ENCODE data around the gene CEP70. TPM values are rescaled to one million over a fixed set of nuclear protein-coding genes. Genes with fewer than 3 reads are reported as not detected.

Gene CEP70
- total and polyA plus RNA-seq, 2 of the 13 experiments (the other 11 are each of a cell fraction or from before 2014, with no cell fraction given) = 4.0 to 22.3 TPM

- TF ChIP-seq HNF1B (CRISPR knock-in tag; IDR thresholded peaks at IDR 0.05) = no peak
- no peak for TF ChIP-seq ZBTB26 (CRISPR knock-in tag; IDR thresholded peaks at IDR 0.05; ENCODE audit: borderline replicate concordance)
- TF ChIP-seq ZNF773 (CRISPR knock-in tag; IDR thresholded peaks at IDR 0.05; ENCODE audit: borderline replicate concordance) = no peak
- no peak for TF ChIP-seq MED8 (CRISPR knock-in tag; IDR thresholded peaks at IDR 0.05; ENCODE audit: insufficient replicate concordance)
- no peak for TF ChIP-seq BHLHE40 (IDR thresholded peaks at IDR 0.05; ENCODE audit: low read length)
- TF ChIP-seq REST (IDR thresholded peaks at IDR 0.05; ENCODE audit: borderline replicate concordance in 1 of 2, low read depth in 1 of 2, low read length in 2 of 2) = no peak
- no peak for TF ChIP-seq HDAC2 (CRISPR knock-in tag; IDR thresholded peaks at IDR 0.05)
- TF ChIP-seq THAP11 (CRISPR knock-in tag; IDR thresholded peaks at IDR 0.05) = no peak
- TF ChIP-seq RARA (CRISPR knock-in tag; IDR thresholded peaks at IDR 0.05) = no peak
- TF ChIP-seq ZNF362 (CRISPR knock-in tag; IDR thresholded peaks at IDR 0.05; ENCODE audit: borderline replicate concordance) = no peak
- no peak for TF ChIP-seq TBP (CRISPR knock-in tag; IDR thresholded peaks at IDR 0.05)
- TF ChIP-seq RERE (CRISPR knock-in tag; IDR thresholded peaks at IDR 0.05; ENCODE audit: low read depth) = no peak
- no peak for TF ChIP-seq ZNF280D (CRISPR knock-in tag; IDR thresholded peaks at IDR 0.05)
Measured at GRCh38 chr3:138629526-138629925, 35.5 kb upstream of the CEP70 start (continued).
